H1 (cell line): Measurements from ENCODE around the gene RAD23B. TPM values are rescaled to one million over a fixed set of nuclear protein-coding genes. Genes with fewer than 3 reads are reported as not detected.
A peak's percentile ranks its signal among the peaks of the same experiment; 100 is the strongest.

ENCODE experiments used
- BCL11A ChIP-seq, 2 experiments: IDR thresholded peaks; one replicate each; pipeline ENCODE4 v1.6.1; 2011; ENCODE audit warnings: low read depth in 2 of 2, low read length in 2 of 2, mild to moderate bottlenecking in 2 of 2
- CHD2 ChIP-seq: IDR thresholded peaks from 2 replicates; pipeline ENCODE4 v1.6.1; 2012; ENCODE audit warnings: low read length, improper control_type of control experiment
- CHD7 ChIP-seq: fragments of 300-600 bp; sonication (generic); IDR thresholded peaks from 2 replicates; pipeline ENCODE4 v1.7.1; 2012; ENCODE audit warnings: low read length, moderate library complexity, mild to moderate bottlenecking, inconsistent platforms; ENCODE audit not compliant: insufficient replicate concordance
- FOSL1 ChIP-seq: IDR thresholded peaks from 2 replicates; pipeline ENCODE4 v1.6.1; 2011; ENCODE audit warnings: mild to moderate bottlenecking, low read depth, low read length, moderate library complexity; ENCODE audit not compliant: insufficient read depth
- KDM1A ChIP-seq: fragments of 200-600, 300-600 bp; sonication (generic); IDR thresholded peaks from 2 replicates; pipeline ENCODE4 v1.7.1; 2016; ENCODE audit warnings: mild to moderate bottlenecking, low read length, borderline replicate concordance
- SP4 ChIP-seq: IDR thresholded peaks from 2 replicates; pipeline ENCODE4 v1.6.1; 2012; ENCODE audit warnings: low read length, inconsistent platforms
- SUZ12 ChIP-seq: fragments of 200-600 bp; sonication (generic); IDR thresholded peaks from 2 replicates; pipeline ENCODE4 v1.6.1; 2012; ENCODE audit warnings: mild to moderate bottlenecking, inconsistent platforms, low read length, moderate library complexity, mixed read lengths
- TAF1 ChIP-seq: IDR thresholded peaks from 2 replicates; pipeline ENCODE4 v1.6.1; 2011; ENCODE audit warnings: mild to moderate bottlenecking, low read depth, low read length
- TEAD4 ChIP-seq: IDR thresholded peaks from 2 replicates; pipeline ENCODE4 v1.6.1; 2012; ENCODE audit warnings: low read depth, low read length, inconsistent platforms, mixed read lengths
- ZNF274 ChIP-seq: IDR thresholded peaks from 2 replicates; pipeline ENCODE4 v1.7.0; 2012; ENCODE audit warnings: low read length, borderline replicate concordance; ENCODE audit errors: extremely low read depth
- polyA plus RNA-seq, 7 experiments: library from polyadenylated mRNA; depleted of rRNA in 3 of 7; stranded (reverse) in 5 of 7; unstranded in 2 of 7; fragments of >200 nt in 5 of 7; fragments of 200-250 nt in 2 of 7; gene quantifications; 1 replicate in 5 of 7; 2 replicates in 1 of 7; 4 replicates in 1 of 7; pipeline versions ENCODE4 v1.2.1 to v1.2.3, GENCODE V29; 2011 to 2013; ENCODE audit warnings: missing spikeins in 2 of 7, mixed read lengths in 2 of 7
- total RNA-seq: library from RNA; stranded (reverse); fragmentation: NEBNext Ultra II Directional; extraction: Animal tissue kit (Norgen Biotek cat#: 25700); gene quantifications from 2 replicates; pipeline ENCODE4 v1.2.1, GENCODE V29; 2021
- TF ChIP-seq, protein P1 (sequence below): IDR thresholded peaks from 2 replicates; pipeline ENCODE4 v1.6.1; 2012; ENCODE audit warnings: inconsistent platforms

Gene RAD23B
- total and polyA plus RNA-seq, 2 of the 8 experiments (the other 6 are each of a cell fraction or from before 2014, with no cell fraction given), result 97.1 to 165 TPM

GRCh38 chr9:107340920-107341632 lies 58.0 kb downstream of the RAD23B start (continued):
- TF ChIP-seq CHD7 (no peak), ZNF274 (no peak), CHD2 (peak; percentile 36; the same call in 1 of the 2 replicates), KDM1A (no peak), BCL11A (IDR thresholded peaks at IDR 0.05; ENCODE audit: low read depth in 2 of 2, low read length in 2 of 2) (no peak), SUZ12 (no peak), TAF1 (no peak), TEAD4 (no peak), FOSL1 (no peak), SP4 (no peak)
- TF ChIP-seq, protein P1, sequence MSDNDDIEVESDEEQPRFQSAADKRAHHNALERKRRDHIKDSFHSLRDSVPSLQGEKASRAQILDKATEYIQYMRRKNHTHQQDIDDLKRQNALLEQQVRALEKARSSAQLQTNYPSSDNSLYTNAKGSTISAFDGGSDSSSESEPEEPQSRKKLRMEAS, result peak; percentile 75
